GM18519 (cell line): ENCODE data around the gene ZNF558.

Experiments
- ATAC-seq: cut with Tn5 transposase; IDR thresholded peaks from one replicate; pipeline ENCODE4 v1.9.1; 2021; ENCODE audit warnings: mild to moderate bottlenecking, moderate library complexity; ENCODE audit not compliant: unreplicated experiment, low FRiP score

ZNF558 gene

DNA sequence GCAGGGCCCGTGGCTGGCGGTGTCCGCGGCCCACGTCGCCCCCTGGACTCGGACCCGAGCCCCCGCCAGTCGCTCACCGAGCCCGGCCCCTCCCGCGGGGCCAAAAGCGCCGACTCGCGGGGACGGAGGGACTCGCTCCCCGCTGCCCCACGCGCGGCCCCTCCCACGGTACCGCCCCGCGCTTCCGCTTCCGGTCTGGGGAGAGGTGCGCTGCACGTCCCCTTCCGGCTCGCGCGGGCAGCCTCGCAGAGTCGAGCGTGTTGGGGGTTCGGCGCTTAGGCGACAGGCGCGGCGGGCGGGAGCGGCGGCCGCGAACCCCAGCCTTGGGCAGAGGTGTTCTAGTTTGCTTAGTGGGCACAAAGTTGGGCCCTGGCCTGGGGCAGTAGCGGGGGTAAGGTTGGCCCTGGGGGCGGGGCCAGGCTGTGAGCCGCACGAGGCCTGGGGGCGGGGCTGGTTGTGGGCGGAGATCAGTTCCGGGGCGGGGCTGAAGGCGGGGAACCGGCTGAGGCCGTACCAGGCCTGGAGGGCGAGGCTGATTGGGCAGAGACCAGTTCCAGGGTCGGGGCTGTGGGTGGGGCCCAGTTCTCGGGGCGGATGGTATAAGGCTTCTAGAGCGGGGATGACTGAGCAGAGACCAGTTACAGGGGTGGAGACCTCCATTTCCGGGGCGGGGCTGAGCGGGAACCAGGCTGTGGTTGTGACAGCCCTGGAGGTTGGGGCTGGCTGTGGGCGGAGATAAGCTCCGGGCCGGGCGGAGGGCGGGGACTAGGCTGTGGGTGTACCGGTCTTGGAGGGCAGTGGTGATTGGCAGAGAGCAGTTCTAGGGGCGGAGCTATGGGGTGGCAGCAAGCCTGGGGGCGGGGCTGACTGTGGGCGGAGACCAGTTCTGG is at the start of gene ZNF558, which contains the start of gene MBD3L1:
TSS of gene ZNF558 (minus strand) at position 173 of the 890 bp plus-strand sequence. CDS start 9,645 bp downstream, outside the sequence.
TSS of gene MBD3L1 (plus strand) at position 246 of the 890 bp plus-strand sequence. CDS start 10,302 bp downstream, outside the sequence.
- peak; percentile 58 for ATAC-seq

GRCh38 chr19:8881512-8881911 is 49.4 kb upstream of the ZNF558 start:
- no peak for ATAC-seq

DNA sequence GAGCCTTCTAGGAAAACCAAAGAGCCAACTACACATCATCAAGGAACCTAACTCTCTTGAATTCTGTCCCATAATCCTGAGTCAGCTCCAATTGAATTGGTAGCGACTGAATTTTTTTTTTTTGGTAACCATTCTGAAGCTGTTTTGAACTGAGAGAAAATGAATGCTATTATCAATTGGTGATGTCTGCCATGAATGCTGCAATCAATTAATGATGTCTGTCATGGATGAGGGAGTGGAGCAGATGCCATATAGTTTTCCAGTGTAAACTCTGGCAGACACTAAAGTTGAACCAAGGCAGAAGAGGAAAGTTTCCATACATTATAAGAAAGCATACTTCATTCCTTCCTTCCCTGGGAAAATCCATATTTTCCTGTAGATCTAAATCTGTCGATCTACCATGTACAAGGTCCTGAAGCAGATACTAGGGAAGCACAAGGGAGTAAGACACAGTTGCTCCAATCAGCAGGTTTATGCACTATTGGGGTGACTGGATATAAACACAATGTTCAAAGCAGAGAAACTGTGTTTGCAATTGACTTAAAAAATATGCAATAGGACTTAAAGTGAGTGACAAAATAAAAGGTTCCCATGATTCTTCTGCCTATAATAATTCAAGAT is 48.9 kb upstream of the ZNF558 start:
- ATAC-seq = no peak

DNA sequence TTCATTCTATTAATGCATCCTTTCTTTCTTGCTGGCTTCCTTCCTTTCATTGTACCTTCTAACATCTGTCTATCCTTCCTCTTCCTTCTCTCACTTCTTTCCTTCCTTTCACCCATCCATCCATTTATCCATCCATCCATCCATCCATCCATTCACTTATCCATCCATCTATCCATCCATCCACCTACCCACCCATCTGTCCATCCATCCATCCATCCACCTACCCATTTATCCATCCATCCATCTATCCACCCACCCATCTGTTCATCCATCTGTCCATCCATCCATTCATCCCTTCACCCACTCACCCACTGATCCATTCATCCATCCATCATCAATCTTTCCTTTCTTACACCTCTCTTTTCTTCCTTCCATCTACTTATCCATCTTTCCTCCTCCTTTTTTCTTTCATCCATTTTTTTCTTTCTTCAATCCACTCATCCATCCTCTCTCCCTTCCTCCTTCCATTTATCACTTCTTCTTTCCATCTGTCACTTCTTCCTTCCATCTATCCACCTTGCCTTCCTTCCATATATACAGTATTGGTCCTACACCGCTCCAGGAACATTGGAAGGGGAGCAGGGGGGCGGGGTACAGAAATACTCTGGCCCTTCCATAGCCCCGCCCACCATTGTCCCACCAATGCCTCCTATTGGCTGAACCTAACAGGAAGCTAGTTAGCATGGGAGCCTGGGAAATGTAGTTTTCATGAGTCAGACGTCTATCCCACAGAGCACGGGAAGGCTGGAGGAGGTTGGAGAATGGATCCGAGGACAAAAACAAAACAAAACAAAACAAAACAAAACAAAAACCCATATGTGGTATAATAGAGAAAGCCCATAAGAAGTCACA is 46.0 kb upstream of the ZNF558 start:
- no peak for ATAC-seq

DNA sequence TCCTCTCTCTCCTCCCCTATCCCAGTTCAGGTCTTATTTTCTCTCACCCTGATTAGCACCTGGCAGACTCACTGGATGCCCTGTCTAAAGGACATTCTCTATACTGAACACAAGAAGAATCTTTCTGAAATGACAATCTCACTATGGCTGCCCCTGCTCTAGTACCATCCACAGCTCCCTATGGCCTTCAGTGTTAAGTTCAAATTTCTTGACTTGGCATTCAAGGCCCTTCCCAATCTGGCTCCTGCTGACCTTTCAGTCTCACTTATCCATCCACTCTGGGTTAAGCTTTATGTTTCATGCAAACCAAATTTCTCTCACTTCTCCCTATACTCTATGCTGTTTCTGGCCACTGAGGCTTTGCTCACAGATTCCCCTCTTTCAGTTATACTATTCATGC is 34.2 kb upstream of the ZNF558 start:
- ATAC-seq = no peak

- no peak for ATAC-seq
These were observed 26.2 kb upstream of the ZNF558 start for GRCh38 chr19:8858260-8858659.

DNA sequence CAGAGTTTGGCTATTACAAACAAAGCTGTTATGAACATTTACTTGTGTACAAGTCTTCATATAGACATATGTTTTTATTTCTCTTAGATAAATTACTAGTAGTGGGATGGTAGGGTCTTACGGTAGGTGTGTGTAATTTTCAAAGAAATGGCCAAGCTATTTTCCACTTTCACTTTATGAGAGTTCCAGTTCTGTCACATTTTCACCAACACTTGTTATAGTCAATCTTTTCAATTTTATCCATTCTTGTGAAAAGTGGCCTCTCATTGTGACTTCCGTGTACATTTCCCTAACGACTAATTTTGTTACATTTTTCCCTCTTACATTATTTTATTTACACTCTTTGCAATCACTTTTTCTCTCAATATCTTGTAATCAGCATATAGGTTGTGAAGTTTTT is 18.4 kb upstream of the ZNF558 start:
- ATAC-seq = no peak

DNA sequence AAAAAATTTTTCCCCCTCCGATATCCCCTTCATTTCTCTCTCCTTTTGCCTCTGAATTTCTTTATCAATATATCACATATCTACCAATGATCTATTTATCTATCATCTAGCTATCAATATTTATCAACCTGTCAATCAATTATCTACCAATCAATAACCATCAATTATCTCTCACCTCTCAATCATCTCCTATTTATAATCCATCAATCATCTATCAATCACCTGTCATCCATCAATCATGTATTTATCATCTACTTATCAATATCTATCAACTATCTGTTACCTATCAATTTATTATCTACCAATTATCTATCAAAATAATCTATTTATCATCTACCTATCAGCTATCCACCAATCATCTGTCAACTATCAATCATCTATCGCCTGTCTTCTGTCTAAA is 17.1 kb upstream of the ZNF558 start:
- no peak for ATAC-seq

DNA sequence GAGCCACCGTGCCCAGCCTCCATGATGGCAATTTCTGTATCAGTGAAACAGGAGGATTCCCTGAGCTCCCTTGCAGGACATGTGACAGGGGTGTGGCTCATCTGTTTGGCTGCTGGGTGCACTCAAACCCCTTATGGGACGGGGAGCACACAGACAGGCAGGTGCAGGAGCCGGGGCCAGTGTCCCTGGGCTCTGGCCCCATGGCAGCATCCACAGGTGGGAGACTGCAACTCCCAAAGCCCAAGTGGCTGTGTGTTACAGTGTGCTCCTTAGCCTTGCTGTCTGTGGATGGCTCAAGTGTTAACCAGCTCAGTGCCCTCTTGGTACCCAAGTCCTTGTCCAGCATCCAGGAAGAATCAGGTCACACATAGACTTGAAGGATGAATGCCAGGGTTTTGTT is 14.7 kb upstream of the ZNF558 start:
- ATAC-seq = no peak

DNA sequence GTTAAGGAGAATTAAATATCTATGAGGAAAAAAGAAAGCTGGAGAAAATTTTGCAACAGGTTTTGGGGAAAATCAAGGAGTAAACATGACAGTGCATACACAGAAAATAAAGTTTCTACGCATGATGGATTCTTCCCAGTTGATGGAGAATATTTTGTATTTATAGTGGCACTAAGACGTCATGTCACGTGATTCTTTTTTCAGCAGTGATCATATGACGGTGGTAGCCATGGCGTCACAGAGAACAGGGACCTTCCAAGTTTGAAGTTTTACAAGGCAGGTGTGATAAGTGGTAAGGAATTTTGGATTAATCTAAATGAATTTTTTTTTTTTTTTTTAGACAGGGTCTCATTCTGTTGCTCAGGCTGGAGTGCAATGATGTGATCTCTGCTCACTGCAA is 8.6 kb upstream of the ZNF558 start:
- ATAC-seq = no peak

DNA sequence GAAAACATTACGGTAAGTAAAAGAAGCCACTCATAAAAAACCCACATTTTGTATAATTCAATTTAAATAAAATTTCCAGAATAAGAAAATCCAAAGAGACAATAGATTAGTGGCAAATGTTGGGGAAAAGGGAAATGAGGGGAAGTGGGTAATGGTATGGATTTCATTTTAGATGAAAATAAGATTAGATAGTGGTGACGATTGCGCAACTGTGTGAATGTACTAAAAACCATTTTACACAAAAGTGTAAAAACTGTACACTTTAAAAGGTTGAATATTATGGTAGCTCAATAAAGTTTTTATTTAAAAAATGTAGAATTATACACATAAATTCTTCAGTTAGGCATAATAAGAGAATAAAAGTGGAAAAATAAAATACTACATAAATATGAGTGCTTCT is 3.8 kb upstream of the ZNF558 start:
- ATAC-seq = no peak

DNA sequence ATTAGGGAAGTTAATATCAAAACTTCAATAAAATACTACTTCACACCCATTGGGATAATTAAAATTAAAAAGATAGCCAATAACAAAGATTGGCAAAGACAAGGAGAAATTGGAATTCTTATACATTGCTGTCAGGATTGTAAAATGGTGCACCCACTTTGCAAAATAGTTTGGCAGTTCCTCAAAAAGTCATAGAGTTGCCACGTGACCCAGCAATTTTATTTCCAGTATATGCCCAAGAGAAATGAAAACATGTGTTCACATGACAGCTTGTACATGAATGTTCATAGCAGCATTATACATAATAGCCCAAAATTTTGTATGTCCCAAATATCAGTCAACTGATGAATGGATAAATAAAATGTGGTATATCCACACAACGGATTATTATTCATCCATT is 3.3 kb upstream of the ZNF558 start:
- no peak for ATAC-seq

- ATAC-seq = peak; percentile 23
These were observed 322 bp downstream of the ZNF558 start for GRCh38 chr19:8831832-8832131.

DNA sequence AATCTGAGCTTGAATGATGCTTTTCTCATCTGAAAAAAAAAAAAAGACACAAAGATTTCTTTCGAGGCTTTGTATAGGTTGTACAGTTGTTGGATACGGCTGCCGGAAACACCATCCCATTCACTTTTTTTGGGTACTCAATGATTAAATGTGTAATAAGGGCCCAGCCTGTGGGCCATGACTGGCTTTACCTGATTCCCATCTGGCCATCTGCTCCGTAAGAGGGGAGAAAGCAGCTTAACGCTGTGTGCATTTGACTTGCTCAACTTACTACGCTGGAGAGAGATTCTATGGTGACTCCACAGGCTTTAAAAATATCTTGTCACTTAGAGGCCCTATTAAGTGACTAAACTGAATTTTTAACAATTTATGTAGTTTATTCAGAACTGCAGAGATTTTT is 731 bp downstream of the ZNF558 start:
- ATAC-seq = no peak

GRCh38 chr19:8827277-8827676 is 4.8 kb downstream of the ZNF558 start:
- ATAC-seq = no peak

DNA sequence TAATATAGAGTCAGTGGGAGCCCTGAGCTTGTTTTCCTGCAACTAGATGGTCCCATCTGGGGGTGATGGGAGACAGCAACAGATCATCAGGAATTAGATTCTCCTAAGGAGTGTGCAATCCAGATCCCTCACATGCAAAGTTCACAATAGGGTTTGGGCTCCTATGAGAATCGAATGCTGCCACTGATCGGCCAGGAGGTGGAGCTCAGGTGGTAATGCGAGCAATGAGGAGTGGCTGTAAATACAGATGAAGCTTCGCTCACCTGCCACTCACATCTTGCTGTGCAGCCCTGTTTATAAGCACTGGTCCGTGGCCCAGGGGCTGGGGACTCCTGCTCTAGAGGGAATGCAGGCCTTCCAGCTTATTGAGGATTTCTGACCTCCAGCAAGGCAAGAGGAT is 5.7 kb downstream of the ZNF558 start:
- no peak for ATAC-seq

GRCh38 chr19:8821748-8822241 is 10.3 kb downstream of the ZNF558 start:
- ATAC-seq = no peak

- no peak for ATAC-seq
These were observed 11.9 kb downstream of the ZNF558 start for GRCh38 chr19:8820234-8820633.

- no peak for ATAC-seq
These were observed 16.3 kb downstream of the ZNF558 start for GRCh38 chr19:8815780-8816179.

DNA sequence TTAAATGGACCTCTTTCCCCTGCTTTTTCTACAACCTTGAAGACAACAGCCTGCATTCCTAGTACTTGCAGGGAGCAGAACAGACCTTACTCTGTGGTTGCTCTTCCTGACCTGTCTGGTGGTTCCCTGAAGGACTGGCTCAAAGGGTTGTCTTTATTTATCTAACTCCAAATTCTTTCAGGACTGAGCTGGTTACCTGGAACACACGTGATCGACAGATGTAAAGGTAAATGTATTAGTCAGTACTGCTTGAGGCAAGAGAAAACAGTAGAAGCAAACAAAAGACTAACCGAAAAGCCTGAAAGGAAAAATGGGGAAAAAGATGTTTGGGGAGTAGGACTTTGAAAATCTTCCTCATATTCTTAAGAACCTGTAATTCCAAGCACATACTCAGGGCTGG is 17.9 kb downstream of the ZNF558 start:
- no peak for ATAC-seq
